Measurements from ENCODE around the gene ZNF37A.

The ZNF37A gene

DNA sequence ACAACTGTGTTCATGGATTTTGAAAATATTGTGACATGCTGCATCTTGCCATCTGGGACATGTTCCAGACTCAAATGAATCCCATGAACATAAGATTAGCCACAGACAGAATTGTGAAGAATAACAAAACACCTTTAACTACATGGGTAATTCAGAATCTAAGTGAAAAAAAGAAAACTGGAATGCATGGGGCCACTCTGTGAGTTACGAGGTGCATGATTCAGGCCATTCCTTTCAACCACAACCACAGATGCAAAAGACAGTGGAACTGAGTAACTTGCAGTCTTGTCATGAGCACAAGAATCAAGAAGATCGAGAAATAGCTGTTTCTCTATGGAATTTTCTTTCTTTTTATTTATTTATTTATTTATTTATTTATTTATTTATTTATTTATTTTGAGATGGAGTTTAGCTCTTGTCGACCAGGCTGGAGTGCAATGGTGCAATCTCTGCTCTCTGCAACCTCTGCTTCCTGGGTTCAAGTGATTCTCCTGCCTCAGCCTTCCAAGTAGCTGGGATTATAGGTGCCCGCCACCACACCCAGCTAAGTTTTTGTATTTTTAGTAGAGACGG is 56.8 kb downstream of the ZNF37A start:
- peak; percentile 12 for DNase-seq (ENCODE audit: low read depth)

GRCh38 chr10:38156416-38157269 is 62.5 kb downstream of the ZNF37A start:
- no peak for DNase-seq (ENCODE audit: low read depth)

DNA sequence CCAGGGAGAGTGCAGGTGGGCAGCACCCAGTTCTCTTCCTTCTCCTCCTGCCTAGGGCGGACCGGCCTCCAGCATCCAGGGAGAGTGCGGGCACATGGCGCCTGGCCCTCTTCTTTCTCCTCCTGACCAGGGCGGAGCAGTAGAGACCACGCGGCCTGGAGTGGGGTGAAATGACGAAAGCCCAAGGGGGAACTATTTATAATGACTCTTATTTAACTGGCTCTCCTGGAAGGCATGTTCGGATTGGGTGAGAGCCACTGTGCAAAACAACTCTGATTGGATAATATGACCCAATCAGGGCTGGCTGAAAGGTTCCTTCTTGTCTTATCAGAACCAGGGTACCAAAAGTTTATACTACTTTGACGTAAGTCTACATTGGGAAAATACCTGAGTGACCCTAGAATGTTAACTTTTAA is 63.1 kb downstream of the ZNF37A start:
- no peak for DNase-seq (ENCODE audit: low read depth)

- no peak for DNase-seq (ENCODE audit: low read depth)
Measured at GRCh38 chr10:38159004-38159403, 64.9 kb downstream of the ZNF37A start.

- no peak for DNase-seq (ENCODE audit: low read depth)
Measured at GRCh38 chr10:38163617-38164016, 69.5 kb downstream of the ZNF37A start.

DNA sequence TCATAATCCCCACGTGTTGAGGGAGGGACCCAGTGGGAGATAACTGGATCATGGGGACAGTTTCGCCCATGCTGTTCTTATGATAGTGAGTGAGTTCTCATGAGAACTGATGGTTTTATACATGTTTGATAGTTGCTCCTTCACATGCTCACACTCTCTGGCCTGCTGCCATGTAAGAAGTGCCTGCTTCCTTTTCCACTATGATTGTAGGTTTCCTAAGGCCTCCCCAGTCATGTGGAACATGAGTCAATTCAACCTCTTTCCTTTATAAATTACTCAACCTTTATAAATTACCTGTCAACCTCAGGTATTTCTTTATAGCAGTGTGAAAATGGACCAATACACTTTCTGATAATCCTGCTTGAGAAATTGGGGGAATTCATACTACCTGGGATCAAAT is 80.2 kb downstream of the ZNF37A start:
- no peak for DNase-seq (ENCODE audit: low read depth)

DNA sequence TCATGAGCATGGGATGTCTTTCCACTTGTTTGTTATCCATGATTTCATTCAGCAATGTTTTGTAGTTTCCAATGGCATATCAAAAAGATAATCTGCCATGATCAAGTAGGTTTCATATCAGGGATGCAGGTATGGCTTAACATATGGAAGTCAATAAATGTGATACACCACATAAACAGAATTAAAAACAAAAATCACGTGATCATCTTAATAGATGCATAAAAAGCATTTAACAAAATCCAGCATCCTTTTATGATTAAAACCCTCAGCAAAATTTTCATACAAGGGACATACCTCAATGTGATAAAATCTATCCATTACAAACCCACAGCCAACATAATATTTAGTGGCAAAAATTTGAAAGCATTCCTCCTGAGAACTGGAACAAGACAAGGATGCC is 90.3 kb downstream of the ZNF37A start:
- DNase-seq (ENCODE audit: low read depth) = no peak

Measured in amniotic epithelial cell (primary cell).